Fibroblast of skin of scalp (primary cell): ENCODE measurements around the gene CREBBP.

Experiments used
- DNase-seq: peaks from one replicate; pipeline ENCODE4 v3.0.0-alpha.2; 2013

Gene CREBBP

GRCh38 chr16:3854750-3855541 lies 25.6 kb downstream of the CREBBP start:
- DNase-seq, result no peak

GRCh38 chr16:3850544-3850899 lies 30.0 kb downstream of the CREBBP start:
- no peak for DNase-seq

- no peak for DNase-seq
Observed at GRCh38 chr16:3849751-3850543, 30.6 kb downstream of the CREBBP start.

- no peak for DNase-seq
Observed at GRCh38 chr16:3846595-3847091, 33.9 kb downstream of the CREBBP start.

- no peak for DNase-seq
Observed at GRCh38 chr16:3846087-3846486, 34.4 kb downstream of the CREBBP start.

- no peak for DNase-seq
Observed at GRCh38 chr16:3842994-3843393, 37.5 kb downstream of the CREBBP start.

GRCh38 chr16:3841729-3842508 lies 38.6 kb downstream of the CREBBP start:
- DNase-seq, result no peak

GRCh38 chr16:3839402-3840184 lies 40.9 kb downstream of the CREBBP start:
- DNase-seq, result no peak

- DNase-seq, result peak; percentile 37
Observed at GRCh38 chr16:3838600-3839401, 41.7 kb downstream of the CREBBP start.

GRCh38 chr16:3837851-3838586 lies 42.5 kb downstream of the CREBBP start:
- DNase-seq, result peak; percentile 51

- DNase-seq, result no peak
Observed at GRCh38 chr16:3836641-3837040, 43.9 kb downstream of the CREBBP start.

- no peak for DNase-seq
Observed at GRCh38 chr16:3835089-3835602, 45.4 kb downstream of the CREBBP start.

GRCh38 chr16:3832668-3833067 lies 47.8 kb downstream of the CREBBP start:
- DNase-seq, result no peak

- no peak for DNase-seq
Observed at GRCh38 chr16:3830625-3831254, 49.8 kb downstream of the CREBBP start.

GRCh38 chr16:3829631-3830536 lies 50.6 kb downstream of the CREBBP start:
- DNase-seq, result no peak

- no peak for DNase-seq
Observed at GRCh38 chr16:3825940-3826339, 54.6 kb downstream of the CREBBP start.

- DNase-seq, result peak; percentile 85
Observed at GRCh38 chr16:3825103-3825502, 55.4 kb downstream of the CREBBP start.

- DNase-seq, result no peak
Observed at GRCh38 chr16:3824121-3824795, 56.3 kb downstream of the CREBBP start.
